HG03457 (cell line): ENCODE data around the gene STX16.
"Not testable (repeated sequence)": the region's sequence is repeated elsewhere in the genome, so short reads cannot be mapped to it uniquely, and the experiment has no call there.

Experiments used
- ATAC-seq: cut with Tn5 transposase; IDR thresholded peaks from one replicate; pipeline ENCODE4 v1.9.1; 2021; ENCODE audit warnings: moderate number of reproducible peaks; ENCODE audit not compliant: unreplicated experiment

Gene STX16

DNA sequence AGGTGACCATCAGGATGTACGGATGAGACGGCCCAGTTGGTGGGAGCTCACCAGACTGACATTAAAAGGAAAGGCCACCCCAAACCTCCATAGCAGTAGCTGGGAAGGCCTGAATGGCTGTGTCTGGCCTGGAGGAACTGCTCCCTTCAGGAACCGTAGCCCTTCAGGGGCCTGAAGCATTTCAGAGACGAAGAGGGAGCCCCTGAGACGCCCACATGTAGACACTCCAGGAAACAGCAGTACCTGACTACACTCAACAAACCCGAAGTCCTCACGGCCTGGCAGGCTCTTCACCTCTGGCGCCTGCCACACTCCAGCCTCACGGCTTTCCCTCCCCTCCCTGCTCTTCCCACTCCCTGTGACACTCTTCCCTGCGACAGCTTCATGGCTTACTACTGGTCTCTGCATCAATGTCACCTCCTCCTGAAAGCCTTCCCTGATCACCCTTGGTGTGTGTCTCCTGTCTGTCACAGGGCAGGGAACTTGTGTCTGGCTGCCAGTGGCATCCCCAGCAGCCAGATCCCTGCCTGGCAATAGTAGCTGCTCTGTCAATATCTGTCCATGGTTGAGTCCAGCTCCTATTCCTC, 14.6 kb upstream of the STX16 start:
- ATAC-seq = no peak

- ATAC-seq = no peak
These were observed 14.1 kb upstream of the STX16 start for GRCh38 chr20:58636983-58637421.

GRCh38 chr20:58637466-58638213, 13.4 kb upstream of the STX16 start:
- ATAC-seq = no peak

DNA sequence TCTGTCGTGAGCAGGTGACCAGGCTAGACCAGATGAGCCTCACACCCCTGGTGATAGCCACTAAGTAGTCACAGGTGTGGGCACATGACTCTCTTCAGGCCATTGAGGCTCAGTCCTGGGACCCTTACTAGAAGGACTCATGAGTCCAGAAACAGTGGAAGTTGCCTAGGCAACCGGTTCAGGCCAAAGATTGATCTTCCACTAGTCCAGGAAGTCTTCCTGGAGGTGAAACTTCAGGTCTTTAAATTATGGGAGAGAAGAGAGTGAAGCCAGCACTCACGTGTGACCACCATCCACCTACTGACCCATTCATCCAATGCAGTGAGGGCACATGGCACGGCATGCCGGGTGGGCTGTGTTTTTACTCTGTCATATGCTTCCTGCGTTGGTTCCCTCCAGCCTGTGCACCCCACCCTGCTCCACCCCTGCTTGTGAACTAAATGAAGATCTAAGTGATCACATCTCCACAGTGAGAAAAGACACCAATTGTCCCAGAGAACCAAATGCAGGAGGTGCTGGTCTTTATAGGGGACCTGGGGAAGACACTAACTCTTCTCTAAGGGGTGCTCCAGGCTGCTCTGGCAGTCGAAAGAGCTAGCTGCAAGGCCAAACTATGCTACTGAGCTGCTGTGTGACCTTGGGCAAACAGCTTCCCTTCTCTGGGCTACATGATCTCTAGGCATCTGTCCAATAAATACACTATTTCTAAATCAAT, 12.5 kb upstream of the STX16 start:
- no peak for ATAC-seq

- ATAC-seq = no peak
These were observed 11.6 kb upstream of the STX16 start for GRCh38 chr20:58639182-58640146.

DNA sequence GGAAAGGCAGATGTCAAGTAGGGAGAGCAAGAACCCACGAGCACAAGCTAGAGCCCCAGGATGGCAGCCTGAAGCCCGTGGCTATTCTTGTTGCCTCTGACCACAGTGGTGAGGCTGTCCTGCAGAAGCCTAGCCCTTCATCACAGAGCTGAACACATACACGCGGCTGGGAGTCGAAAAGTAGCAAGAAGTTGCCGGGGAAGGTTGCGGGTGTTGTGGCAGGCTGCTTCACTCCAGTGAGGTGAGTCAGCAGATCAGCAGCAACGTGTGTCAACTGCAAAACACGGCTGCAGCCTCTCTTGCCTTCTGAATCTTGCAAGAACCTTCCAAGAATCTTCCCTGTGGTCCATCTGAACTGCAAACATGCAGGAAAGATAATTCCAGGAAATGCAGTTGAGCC, 10.6 kb upstream of the STX16 start:
- ATAC-seq = no peak

DNA sequence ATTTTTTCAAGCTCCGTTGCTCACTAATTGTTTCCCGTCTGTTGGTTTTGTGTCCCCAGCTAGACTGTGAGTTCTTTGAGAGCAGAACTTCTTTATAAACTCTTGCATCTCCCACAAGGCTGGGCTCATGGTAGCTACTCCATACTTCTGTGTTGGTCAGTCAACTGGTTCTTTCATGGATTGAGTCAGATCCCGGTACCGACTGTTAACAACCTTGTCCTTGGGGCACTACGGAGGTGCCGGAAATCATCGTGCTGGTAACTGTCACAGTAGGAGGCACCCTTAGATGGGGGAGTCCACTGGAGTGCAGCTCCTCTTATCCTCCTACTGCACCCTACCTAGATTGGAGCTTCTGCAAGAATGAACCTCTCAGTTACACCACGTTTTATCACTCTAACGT, 8.6 kb upstream of the STX16 start:
- ATAC-seq = no peak

DNA sequence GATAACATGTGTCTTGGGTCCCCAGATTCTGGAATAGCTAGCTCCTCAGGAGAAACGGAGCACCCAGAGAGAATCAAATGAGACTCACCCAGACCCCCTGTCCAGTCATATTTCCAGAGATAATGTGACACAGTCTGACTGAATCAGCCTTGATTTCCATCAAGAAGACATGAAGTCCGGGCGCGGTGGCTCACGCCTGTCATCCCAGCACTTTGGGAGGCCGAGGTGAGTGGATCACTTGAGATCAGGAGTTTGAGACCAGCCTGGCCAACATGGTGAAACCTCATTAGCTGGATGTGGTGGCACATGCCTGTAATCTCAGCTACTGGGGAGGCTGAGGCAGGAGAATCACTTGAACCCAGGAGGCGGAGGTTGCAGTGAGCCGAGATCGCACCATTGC, 8.2 kb upstream of the STX16 start:
- not testable (repeated sequence) for ATAC-seq

DNA sequence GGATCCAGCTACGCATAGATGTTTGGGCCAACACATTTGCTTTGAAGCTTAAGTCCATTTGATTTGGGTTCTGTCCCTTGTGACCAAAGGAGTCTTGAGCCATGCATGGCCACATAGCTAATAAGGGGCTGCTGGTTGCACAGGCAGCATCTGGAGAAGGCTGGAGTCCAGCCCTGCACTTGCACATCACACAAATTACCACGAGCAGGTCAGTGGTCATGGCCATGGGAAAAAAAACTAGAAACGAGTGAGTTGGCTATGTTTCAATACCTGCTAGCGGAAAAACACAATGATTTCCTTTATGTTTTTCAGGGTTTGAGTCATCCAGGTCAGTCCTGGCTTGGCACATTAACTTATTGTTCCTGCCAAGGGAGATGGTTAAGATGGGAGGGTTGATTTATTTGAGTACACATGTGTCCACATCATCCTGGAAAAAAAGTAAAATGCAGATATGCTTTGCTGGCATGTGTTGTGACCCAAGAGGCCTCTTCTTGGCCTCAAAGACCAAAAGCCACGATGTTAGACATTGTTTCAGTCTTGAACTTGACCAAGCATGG, 5.6 kb upstream of the STX16 start:
- no peak for ATAC-seq

- no peak for ATAC-seq
These were observed 4.8 kb upstream of the STX16 start for GRCh38 chr20:58646257-58646656.

GRCh38 chr20:58646703-58647102, 4.4 kb upstream of the STX16 start:
- ATAC-seq = no peak

- ATAC-seq = no peak
These were observed 3.8 kb upstream of the STX16 start for GRCh38 chr20:58647162-58647795.

DNA sequence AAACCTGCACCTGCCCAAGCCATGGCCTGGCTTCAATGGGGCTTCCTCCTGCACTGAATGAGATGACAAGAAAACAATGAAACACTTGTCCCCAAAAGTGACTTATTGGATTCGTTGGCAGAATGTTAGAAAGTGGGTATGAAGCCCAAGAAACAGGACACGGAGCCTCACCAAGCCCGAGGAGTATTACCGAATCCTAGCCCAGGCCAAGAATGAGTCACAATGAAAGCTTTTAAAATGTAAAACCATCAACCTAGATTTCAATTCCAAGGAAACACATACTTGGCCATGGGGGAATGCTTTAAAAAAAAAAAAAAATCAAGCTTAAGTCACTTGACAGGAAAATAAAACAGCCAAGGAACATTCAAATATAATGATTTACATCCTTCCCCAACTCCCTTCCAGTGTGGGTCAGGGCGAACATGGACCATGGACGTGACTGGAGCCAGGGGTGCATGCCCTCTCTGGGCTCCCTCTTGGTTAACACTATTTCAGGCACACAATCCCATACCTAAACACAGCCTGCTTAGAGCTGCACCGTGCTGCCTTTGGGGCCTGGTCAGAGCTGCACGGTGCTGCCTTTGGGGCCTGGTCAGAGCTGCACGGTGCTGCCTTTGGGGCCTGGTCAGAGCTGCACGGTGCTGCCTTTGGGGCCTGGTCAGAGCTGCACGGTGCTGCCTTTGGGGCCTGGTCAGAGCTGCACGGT, 3.1 kb upstream of the STX16 start:
- no peak for ATAC-seq

DNA sequence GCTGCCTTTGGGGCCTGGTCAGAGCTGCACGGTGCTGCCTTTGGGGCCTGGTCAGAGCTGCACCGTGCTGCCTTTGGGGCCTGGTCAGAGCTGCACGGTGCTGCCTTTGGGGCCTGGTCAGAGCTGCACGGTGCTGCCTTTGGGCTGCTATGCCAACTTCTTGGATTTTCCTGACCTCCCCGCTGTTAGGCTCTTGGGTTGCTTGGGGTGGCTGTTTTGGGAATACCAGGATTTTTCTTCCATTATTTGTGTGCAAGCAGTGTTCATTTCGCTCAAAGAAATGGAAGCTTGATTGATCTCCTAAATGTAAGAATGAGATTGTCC, 2.6 kb upstream of the STX16 start:
- ATAC-seq = not testable (repeated sequence)

DNA sequence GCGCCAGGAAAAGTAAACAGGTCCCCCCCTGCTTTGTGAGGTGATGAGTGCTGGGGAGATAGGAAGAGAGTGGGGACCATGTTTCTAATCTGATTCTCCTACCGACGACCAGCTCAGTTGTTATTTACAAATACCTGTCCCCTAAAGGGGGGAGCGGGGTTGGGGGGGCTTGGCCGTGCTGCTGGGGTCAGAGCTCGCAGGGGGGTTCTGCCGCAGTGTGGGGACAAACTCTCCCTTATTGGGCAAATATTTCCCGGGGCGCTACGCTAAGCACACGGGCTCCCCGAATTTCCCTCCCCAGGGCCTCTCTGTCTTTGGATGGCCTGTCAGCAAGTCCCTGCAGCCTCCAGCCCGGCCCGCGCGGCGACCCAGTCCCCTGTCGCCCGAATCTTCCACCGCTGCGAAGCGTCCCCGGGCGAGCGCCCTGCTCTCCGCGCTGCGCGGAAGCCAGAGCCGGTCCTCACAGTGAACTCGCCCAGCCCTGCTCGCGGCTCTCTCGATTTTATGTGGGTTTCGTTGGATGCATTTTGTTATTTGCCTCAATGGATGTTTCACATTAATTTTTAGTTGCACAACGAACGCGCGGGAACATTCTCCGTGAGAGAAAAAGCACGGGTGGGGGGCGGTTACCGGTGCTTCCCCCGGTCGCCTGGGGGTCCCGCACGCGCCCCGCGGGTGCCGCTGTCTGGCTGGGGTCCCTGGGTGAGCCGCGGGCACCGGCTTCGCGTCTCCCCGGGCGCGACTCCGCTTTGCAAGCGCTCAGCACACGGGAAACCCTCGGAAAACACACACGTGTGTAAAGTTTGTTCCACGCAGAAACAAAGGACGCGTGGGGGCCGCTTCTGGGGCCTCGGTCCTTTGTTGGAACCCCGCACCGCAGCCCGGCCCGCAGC, 1.5 kb upstream of the STX16 start:
- no peak for ATAC-seq

DNA sequence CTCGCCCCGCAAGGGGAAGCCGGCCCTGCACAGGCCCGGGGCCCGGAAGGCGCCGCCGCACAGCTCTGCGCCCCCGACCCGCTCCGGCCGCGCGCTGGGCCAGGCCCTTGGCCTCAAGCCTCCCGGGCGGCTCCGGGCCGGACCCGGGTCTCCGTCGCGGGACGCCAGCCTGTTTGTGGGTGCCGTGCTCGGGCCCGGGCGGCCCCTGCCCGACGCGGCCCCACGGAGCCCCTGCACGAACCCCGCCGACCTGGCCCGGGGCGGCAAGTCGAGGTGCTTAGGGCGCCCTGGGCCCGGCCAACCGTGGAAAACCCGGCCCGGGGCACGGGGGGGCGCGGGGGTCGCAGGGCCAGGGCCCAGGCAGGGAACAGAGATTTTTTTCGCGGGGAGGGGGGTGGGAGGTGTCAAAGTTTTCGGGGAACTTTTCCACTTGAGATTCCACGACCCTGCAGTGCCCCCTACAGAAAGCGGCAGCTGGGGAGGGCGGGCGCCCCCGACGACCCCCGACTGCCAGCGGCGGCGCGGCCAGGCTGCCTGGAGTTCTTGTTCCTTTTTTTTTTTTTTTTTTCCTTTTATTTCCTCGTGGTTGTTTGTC, 805 bp upstream of the STX16 start:
- ATAC-seq = no peak

- ATAC-seq = no peak
These were observed 469 bp downstream of the STX16 start for GRCh38 chr20:58651559-58651945.

- peak; percentile 31 for ATAC-seq
These were observed 993 bp downstream of the STX16 start for GRCh38 chr20:58651946-58652605.
